Heart left ventricle (tissue), 16 donors: ENCODE measurements around the gene SNAPC2. TPM values are rescaled to one million over a fixed set of nuclear protein-coding genes. Genes with fewer than 3 reads are reported as not detected.

Experiments used
- ATAC-seq, 4 donors: fragments of 200-7000 bp; cut with Tn5 transposase; one replicate each; pipeline ENCODE4 v1.9.1; 2020 to 2022; ENCODE audit warnings: moderate library complexity in 4 of 4, mild to moderate bottlenecking in 3 of 4, moderate number of reproducible peaks in 1 of 4
- DNase-seq, 5 donors: peaks; one replicate each; pipeline ENCODE4 v3.0.0-alpha.2; 2020
- H3K27ac ChIP-seq, 12 donors: fragments of 200-600 bp; sonication (generic) in 4 of 12; one replicate each; pipeline versions ENCODE4 v1.5.0 to v1.8.0; 2016 to 2022; ENCODE audit warnings: mild to moderate bottlenecking in 2 of 12
- H3K27me3 ChIP-seq, 9 donors: fragments of 200-600 bp; sonication (generic) in 2 of 9; one replicate each; pipeline versions ENCODE4 v1.5.1 to v1.8.0; 2016 to 2022; ENCODE audit warnings: mild to moderate bottlenecking in 3 of 9
- H3K36me3 ChIP-seq, 9 donors: fragments of 200-600 bp; sonication (generic) in 2 of 9; one replicate each; pipeline versions ENCODE4 v1.5.0 to v1.8.0; 2018 to 2022; ENCODE audit warnings: mild to moderate bottlenecking in 2 of 9
- H3K4me1 ChIP-seq, 12 donors: fragments of 200-600 bp; sonication (generic) in 4 of 12; one replicate each; pipeline versions ENCODE4 v1.5.0 to v1.8.0; 2016 to 2022; ENCODE audit warnings: mild to moderate bottlenecking in 3 of 12
- H3K4me3 ChIP-seq, 12 donors: fragments of 200-600 bp; sonication (generic) in 4 of 12; one replicate each; pipeline versions ENCODE4 v1.5.0 to v1.8.0; 2017 to 2022; ENCODE audit warnings: mild to moderate bottlenecking in 9 of 12, moderate library complexity in 4 of 12
- H3K9me3 ChIP-seq, 12 donors: fragments of 200-600 bp; sonication (generic) in 4 of 12; one replicate each; pipeline versions ENCODE4 v1.5.0 to v1.8.0; 2016 to 2022; ENCODE audit warnings: mild to moderate bottlenecking in 1 of 12
- CTCF ChIP-seq, 12 donors: fragments of 200-600 bp; sonication (generic) in 4 of 12; IDR thresholded peaks; one replicate each; pipeline versions ENCODE4 v1.5.0 to v1.8.0; 2018 to 2022; ENCODE audit warnings: antibody characterized with exemption in 12 of 12, mild to moderate bottlenecking in 5 of 12
- POLR2A ChIP-seq, 2 donors: fragments of 450-650 bp; IDR thresholded peaks; one replicate each; pipeline ENCODE4 v1.6.1; 2017; ENCODE audit warnings: antibody characterized with exemption in 2 of 2, mild to moderate bottlenecking in 2 of 2, moderate library complexity in 2 of 2
- WGBS, 4 donors: extraction: QIAGEN DNeasy Blood & Tissue Kit in 2 of 4; methylation state at CpG; one replicate each; pipeline versions ENCODE4 v1.1.5 to v1.1.7; 2013 to 2018; 5-methylcytosine and 5-hydroxymethylcytosine counted together
- intact Hi-C, 10 donors: fragments of 100-400 bp; cut with DNase I; formaldehyde crosslinking; loops; one replicate each; pipeline versions ENCODE4 v1.11.1 to v1.14.2; 2022
- polyA plus RNA-seq, 2 donors: library from polyadenylated mRNA; stranded (reverse); fragments of 200-250 nt; gene quantifications; one replicate each; pipeline ENCODE4 v1.2.3, GENCODE V29; 2013
- total RNA-seq, 9 donors: library from RNA; depleted of rRNA in 2 of 9; stranded (reverse); fragments of >200 nt in 2 of 9; fragmentation: NEBNext Ultra II Directional in 3 of 9; extraction: Animal tissue kit (Norgen Biotek cat#: 25700) in 3 of 9; gene quantifications; one replicate each; pipeline versions ENCODE4 v1.1.0 to v1.2.4, GENCODE V29; 2016 to 2023
- donor health status: ischemic (EF 13 %, LVEDD 7.1; RV severe dilation, severe dysfunction).
- donor health status: healthy with polysubstance abuse.
- donor health status: DM: no; HTN: yes; CAD: no.
- donor health status: DM: no; HTN: no; CAD: no.
- donor health status: ischemic (EF 25% LVEDD 6.9; RV normal size, moderate dysfunction).
- donor health status: ischemic (EF 25% LVEDD 5.7; RV mildly dilated, moderate dysfunction).
- donor health status: healthy.
- donor health status: DM: yes; HTN: yes; CAD: no.
- donor health status: ischemic (EF 35%, LVEDD 5.7; RV mildly dilated, moderate dysfunction).
- donor health status: nonischemic (EF 11% LVEDD 7.7; RV severe dilation, severe dysfunction).
- donor health status: DM: yes; HTN: yes; CAD: no.
- donor health status: PGD.
- donor health status: ischemic (EF 29% LVEDD 5.4; RV normal size, mild dysfunction).
- donor health status: nonischemic (EF 23%, LVEDD 6.1; RV moderate dilation, normal function).

The SNAPC2 gene
- total and polyA plus RNA-seq, 11 donors = 6.8 to 28.9 (median 10.4) TPM

DNA sequence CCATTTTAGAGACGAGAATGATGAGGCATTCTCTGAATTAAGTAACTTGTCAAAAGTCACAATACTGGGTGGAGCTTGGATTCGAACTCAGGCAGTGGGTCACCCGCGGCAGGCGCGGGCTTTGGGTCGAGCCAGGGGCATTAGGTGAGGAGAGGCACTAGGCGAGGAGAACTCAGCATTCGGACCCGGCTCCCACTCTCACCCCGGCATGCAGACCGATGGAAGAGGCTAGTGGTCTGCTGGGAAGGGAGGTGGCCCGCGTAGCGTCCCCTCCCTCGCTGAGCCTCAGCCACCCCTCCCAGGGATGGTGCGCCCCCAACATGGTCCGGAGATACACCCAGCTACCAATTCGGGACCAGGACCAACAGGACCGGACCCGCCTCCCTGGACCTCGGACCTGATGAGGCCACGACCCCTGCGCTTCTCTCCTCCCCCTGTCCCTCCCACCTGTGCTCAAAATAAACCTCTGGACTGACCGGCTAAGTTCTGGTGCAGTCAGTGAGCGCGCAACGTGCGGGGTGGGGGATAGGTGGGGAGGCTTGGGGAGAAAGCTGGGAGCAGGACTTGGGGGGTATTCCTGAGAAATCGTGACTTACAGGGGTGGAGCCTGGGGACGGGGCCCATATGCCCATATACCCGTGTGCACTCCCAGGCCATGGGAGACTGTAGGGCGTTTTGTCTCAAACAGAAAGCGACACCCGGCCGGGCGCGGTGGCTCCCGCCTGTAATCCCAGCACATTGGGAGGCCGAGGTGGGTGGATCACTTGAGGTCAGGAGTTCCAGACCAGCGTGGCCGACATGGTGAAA lies 1.3 kb upstream of the SNAPC2 start:
- no peak for TF ChIP-seq CTCF (IDR thresholded peaks at IDR 0.05)
- no peak for TF ChIP-seq POLR2A (IDR thresholded peaks at IDR 0.05)
- peak in 1 of 5 donors; percentile 68 for DNase-seq
- Histone ChIP-seq H3K36me3 (peaks cover 0 to 19% (median 14%) of the 10 kb centered on the region in 9 donors), H3K9me3 (no peaks in the 10 kb centered on the region), H3K4me1 (peaks cover 5 to 64% (median 37%) of the 10 kb centered on the region in 12 donors), H3K4me3 (peak overlapping the region in 6 of 12 donors; percentile 57 to 89 (median 69)), H3K27me3 (peaks cover 16 to 51% (median 33%) of the 10 kb centered on the region in 9 donors), H3K27ac (peak overlapping the region in 2 of 12 donors; percentile 89 to 96)
- 39 to 66% (median 51%) methylated on average over 25 to 42 of the region's 42 CpGs for WGBS, 4 donors
- no peak for ATAC-seq
- intact Hi-C loops = loop anchor here in 1 of 10 donors (2.0 kb wide), 1 partner anchor 14 kb away; no protein-coding TSS in a partner anchor

- 1 to 3% (median 2%) methylated on average over 35 to 62 of the region's 62 CpGs for WGBS, 4 donors
- Histone ChIP-seq H3K27ac (peak overlapping the region; percentile 70 to 97 (median 90)), H3K27me3 (peaks cover 11 to 38% (median 27%) of the 10 kb centered on the region in 9 donors), H3K4me1 (peaks cover 8 to 66% (median 44%) of the 10 kb centered on the region in 12 donors), H3K9me3 (no peaks in the 10 kb centered on the region), H3K36me3 (peaks cover 0 to 19% (median 14%) of the 10 kb centered on the region in 9 donors), H3K4me3 (peak overlapping the region; percentile 52 to 98 (median 79))
- TF ChIP-seq CTCF (IDR thresholded peaks at IDR 0.05) (no peak), POLR2A (IDR thresholded peaks at IDR 0.05) (peak in 1 of 2 donors; percentile 47)
- peak; percentile 83 to 91 (median 84) for ATAC-seq
- intact Hi-C loops = loop anchor here in 6 of 10 donors (1.0 to 5.0 kb wide), 3 partner anchors 17 to 68 kb away; partner anchors contain the start of gene MAP2K7 (in 2 of the 6)
- peak; percentile 99 to 100 (median 100) for DNase-seq
These were observed 572 bp downstream of the SNAPC2 start for GRCh38 chr19:7920519-7921301.

- Histone ChIP-seq H3K36me3 (peaks cover 0 to 19% (median 14%) of the 10 kb centered on the region in 9 donors), H3K4me3 (peak overlapping the region; percentile 18 to 95 (median 60)), H3K4me1 (peaks cover 8 to 66% (median 40%) of the 10 kb centered on the region in 12 donors), H3K27me3 (peaks cover 4 to 30% (median 20%) of the 10 kb centered on the region in 9 donors), H3K27ac (peak overlapping the region in 11 of 12 donors; percentile 50 to 96 (median 83)), H3K9me3 (no peaks in the 10 kb centered on the region)
- TF ChIP-seq CTCF (IDR thresholded peaks at IDR 0.05) = no peak
- TF ChIP-seq POLR2A (IDR thresholded peaks at IDR 0.05) = no peak
- intact Hi-C loops = loop anchor here in 4 of 10 donors (5.0 kb wide), 2 partner anchors 64 to 69 kb away; no protein-coding TSS in a partner anchor
- ATAC-seq (no peak), DNase-seq (no peak)
- 45 to 63% (median 55%) methylated on average over 12 to 17 of the region's 17 CpGs for WGBS, 4 donors
These were observed 1.3 kb downstream of the SNAPC2 start for GRCh38 chr19:7921302-7921966.
